Activated CD8-positive, alpha-beta memory T cell treated with anti-CD3 and anti-CD28 coated beads, Interleukin-2, amount 50 U/mL, for 4 hours (primary cell): Measurements from ENCODE around the gene RPL32.
"Not testable (repeated sequence)": the region's sequence is repeated elsewhere in the genome, so short reads cannot be mapped to it uniquely, and the experiment has no call there.

Experiments used
- DNase-seq: peaks from one replicate; pipeline ENCODE4 v3.0.0-alpha.2; 2020

Gene RPL32

DNA sequence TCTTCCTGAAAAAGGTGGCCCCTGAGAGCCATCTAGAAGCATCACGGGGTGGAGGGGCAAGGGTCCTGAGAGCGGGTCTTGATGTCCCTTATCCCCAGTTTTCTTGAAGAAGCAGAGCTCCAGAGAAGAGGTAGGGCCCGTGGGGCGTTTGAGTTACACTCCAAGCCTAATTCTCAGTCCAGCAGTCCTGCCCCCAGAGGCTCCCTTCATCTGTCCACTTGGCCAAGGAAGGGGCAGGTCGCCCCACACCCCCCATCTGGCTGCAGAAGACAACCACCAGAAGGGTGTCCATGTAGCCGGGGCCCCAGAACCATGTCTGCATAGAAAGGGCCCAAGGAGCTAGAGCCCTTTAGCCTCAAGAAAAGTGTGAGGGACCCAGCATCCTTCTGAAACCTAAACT, 25.5 kb upstream of the RPL32 start:
- no peak for DNase-seq

- no peak for DNase-seq
These were observed 23.9 kb upstream of the RPL32 start for GRCh38 chr3:12865271-12865670.

DNA sequence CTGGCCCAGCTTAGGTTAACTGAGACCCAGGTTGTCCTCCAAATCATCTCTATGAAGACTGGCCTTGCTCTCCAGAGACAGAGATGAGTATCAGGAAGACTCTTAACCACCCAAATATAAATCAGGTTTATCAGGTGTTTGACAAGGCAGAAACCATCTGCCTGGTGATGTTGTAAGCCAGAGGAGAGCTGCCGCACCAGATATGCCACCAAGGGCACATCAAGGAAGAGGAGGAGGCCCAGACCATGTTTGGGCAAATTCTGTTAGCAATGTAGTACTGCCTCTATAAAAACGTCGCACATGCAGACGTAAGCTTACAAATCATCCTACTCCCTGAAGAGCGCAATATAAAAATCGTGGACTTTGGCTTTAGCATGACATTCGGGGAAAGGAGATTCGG, 21.0 kb upstream of the RPL32 start:
- DNase-seq = no peak

DNA sequence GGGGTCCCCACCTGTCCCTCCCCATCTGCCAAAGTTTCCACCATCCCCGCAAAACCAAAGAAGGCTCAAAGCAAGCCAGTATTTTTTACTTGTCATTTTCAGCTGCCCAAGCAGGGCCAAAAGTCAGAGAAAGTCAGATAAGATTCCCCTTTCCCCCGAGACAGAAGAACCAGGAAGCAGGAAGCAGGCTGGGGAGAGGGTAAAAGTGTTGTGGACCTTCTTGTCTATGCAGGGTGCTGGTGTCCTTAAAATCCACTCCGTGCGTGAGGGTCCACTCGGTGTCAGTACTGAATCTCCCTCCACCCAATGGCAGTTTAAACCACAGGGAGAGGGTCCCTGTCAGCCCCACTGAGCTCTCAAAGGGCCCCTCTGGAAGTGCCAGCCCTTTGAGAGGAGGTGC, 20.2 kb upstream of the RPL32 start:
- no peak for DNase-seq

- no peak for DNase-seq
These were observed 18.5 kb upstream of the RPL32 start for GRCh38 chr3:12859840-12860239.

DNA sequence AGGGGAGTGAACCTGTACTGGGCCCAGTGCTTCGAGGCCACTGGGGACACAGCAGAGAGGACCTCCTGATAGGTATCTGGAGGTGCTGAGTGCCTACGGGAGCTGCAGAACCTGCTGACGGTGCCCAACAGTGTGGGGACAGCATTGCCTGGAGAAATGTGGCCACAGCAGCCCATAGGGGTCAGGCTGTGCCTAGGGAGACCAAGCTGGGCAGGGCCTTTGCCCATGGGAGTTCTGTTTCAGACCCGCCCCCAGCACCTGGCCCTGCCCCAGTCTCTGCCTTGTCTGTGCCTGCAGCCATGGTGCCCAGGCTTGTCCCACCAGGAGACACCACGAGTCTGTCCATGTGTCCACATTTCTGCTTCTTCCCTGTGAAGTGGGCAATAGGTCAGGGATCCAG, 15.3 kb upstream of the RPL32 start:
- no peak for DNase-seq

DNA sequence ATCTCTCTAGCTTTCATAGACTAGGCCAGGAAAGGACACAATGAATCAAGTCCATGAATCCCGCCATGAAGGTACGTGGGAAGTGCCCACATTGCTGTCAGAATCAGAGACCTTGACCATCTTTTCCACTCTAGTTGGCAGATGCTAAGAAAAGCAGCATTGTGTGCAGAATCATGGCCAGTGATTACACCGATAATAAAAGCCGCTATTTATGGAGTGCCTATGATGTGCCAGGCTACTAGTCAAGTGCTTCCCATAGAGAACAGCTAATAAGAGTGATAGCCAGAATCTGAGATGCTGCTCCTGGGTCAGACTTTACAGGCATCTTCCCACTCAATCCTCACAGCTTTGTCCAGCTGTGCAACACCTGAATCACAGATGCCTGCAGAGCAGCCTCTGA, 13.2 kb upstream of the RPL32 start:
- no peak for DNase-seq

DNA sequence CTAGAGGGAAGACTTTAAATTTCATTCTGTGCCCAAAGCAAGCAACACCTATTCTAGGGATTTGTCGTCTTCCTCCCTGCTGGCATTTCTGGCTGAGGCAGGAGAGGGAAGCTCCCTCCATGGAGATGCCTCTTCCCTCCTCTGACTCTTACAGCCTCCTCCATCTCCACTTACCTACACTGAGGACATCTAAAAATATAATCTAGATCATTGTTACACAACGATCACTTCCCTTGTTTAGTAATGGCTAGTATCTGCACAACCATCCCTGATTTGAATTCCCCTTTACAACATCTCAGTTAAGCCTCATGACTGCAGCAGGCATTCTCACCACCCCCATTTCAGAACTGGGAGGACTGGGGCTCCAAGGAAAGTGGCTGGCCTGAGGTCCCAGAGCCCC, 12.5 kb upstream of the RPL32 start:
- not testable (repeated sequence) for DNase-seq

DNA sequence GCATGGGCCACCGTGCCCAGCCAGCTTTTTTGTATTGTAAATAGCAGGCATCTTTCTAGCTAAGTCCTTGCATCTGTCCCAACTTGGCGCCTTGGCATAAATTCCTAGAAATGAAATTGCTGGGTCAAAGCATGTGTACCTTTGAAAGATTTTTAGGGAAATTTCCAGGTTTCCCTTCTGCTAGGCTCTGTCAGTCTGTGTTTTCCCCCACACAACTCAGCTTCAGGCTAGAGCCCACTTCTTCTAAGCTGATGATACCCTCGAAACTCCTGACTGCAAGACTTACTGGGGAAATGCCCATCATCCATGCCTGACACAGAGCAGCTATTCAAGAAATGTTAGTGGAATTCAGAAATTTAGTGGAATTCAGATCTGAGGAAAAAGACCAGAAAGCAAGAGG, 10.8 kb upstream of the RPL32 start:
- DNase-seq = no peak

GRCh38 chr3:12845811-12846210, 4.4 kb upstream of the RPL32 start:
- DNase-seq = no peak

DNA sequence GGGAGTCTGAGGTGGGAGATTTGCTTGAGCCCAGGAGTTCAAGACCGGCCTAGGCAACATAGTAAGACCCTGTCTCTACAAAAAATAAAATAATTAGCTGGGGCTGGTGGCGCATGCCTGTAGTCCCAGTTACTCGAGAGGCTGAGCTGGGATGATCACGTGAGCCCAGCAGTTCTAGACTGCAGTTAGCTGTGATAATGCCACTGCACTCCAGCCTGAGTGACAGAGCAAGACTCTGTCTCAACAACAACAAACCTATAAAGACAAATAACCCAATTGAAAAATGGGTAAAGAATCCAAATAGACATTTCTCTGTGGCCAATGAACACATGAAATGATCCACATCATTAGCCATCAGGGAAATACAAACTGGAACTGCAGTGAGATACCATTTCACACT, 1.1 kb upstream of the RPL32 start:
- DNase-seq = no peak

DNA sequence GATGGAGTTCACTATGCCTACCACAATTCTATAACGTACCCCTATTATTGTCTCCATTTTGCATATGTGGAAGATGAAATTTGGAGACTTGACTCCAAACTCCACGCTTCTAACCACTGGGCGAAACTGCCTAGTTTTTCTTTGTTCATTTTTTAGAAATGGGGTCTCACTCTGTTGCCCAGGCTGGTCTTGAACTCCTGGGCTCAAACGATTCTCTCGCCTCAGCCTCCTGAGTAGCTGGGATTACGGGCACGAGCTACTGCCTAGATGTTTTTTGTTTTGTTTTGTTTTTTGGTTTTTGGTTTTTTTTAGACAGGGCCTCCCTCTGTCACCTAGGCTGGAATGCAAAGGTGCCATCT, 584 bp upstream of the RPL32 start:
- DNase-seq = no peak

GRCh38 chr3:12840591-12841148, 695 bp downstream of the RPL32 start:
- no peak for DNase-seq

DNA sequence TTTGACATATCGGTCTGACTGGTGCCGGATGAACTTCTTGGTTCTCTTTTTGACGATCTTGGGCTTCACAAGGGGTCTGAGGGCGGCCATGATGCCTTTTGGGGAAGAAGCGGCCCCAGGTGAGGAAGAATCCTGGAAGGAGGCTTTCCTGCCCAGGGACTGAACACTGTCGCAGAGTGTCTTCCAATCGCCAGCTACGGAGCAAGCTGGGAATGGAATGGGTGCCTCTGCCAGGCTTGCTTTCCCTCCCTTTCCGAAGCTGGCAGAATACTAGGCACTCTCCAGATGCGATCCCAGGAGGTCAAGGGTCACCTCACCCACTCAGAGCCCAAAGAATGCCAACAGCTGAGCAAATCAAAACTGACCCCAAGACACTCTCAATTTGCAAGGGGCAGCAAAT, 1.2 kb downstream of the RPL32 start:
- DNase-seq = not testable (repeated sequence)

DNA sequence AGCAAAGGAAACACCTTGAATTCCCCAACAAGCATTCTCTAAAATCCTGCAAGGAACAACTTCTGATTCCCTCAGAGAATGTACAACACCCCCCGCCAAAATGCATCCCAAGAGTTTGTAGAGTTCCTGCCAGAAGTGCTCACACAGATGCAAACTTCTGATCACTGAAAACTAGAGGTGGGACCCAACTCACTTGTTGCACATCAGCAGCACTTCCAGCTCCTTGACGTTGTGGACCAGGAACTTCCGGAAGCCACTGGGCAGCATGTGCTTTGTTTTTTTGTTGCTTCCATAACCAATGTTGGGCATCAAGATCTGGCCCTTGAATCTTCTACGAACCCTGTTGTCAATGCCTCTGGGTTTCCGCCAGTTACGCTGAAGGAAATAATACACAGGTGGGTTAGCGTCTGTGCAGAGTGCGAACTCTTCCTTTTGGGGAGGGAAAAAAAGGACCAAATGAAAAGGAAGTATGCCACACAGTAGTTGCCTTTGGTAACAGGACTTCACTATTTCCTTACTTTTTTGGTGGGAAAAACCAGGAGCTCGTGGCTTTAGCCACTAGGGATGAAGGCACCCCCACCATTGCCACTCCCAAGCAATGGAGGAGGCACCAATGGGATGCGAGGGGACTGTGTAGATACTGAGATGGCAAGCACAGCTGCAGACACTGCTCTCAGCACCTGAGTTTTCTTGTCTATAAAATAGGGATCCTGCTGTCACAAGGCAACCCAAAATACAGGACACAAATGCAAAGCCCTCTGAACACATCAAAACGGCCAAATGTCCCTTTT, 2.0 kb downstream of the RPL32 start:
- no peak for DNase-seq

- DNase-seq = no peak
These were observed 3.0 kb downstream of the RPL32 start for GRCh38 chr3:12838179-12838965.

DNA sequence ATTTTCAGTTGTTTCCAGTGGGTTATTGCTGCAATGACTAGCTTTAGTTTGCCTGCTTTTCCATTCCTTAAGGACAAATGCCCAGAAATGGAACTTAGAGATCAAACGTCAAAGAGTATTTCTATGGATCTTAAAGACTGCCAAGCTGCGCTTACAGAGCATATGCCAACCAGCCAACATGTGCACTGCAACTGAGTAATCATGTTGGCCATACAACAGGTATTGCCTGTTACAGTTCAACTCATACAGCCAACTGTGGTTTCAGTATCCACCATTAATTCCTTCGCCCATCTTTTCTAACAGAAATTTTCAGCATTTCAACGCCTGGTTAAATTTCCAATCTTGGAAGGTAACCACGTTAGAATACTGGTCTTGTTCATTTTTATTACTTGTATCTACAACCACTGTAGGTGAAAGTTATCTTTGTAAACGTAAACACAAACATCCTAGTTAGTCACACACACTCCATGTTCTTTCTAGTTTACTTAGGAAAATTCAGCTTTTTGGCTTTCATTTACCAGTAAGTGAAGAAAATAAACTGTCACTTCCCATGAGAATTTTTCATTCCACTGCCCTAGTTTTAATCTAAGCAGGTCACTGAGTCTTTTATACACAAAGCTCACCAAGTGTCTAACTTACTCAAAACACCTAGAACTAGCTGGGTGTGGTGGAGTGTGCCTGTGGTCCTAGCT, 3.9 kb downstream of the RPL32 start:
- no peak for DNase-seq

DNA sequence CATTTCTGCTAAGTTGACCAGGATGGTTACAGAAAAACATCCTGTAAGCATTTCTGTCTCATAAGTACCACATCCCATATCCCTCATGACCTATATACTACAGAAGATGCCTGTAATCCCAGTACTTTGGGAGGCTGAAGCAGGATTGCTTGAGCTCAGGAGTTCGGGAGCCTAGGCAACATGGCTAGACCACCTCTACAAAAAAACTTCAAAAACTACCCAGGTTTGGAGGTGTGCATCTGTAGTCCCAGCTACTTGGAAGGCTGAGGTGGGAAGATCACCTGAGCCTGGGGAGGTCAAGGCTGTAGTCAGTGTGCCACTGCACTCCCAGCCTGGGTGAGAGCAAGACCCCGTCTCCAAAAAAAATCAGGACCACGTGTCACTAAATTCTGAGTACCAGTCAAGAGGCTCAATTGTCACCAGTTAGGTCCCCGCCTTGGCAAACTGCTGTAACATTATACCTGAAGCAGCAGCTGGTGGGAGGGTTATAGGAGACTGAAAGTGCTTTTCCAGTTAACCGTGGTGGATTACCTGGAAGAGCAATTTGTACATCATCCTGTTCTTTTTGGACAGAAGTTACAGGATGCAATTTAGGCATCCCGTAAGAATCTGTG, 6.2 kb downstream of the RPL32 start:
- DNase-seq = no peak

GRCh38 chr3:12833222-12834161, 7.9 kb downstream of the RPL32 start:
- no peak for DNase-seq

DNA sequence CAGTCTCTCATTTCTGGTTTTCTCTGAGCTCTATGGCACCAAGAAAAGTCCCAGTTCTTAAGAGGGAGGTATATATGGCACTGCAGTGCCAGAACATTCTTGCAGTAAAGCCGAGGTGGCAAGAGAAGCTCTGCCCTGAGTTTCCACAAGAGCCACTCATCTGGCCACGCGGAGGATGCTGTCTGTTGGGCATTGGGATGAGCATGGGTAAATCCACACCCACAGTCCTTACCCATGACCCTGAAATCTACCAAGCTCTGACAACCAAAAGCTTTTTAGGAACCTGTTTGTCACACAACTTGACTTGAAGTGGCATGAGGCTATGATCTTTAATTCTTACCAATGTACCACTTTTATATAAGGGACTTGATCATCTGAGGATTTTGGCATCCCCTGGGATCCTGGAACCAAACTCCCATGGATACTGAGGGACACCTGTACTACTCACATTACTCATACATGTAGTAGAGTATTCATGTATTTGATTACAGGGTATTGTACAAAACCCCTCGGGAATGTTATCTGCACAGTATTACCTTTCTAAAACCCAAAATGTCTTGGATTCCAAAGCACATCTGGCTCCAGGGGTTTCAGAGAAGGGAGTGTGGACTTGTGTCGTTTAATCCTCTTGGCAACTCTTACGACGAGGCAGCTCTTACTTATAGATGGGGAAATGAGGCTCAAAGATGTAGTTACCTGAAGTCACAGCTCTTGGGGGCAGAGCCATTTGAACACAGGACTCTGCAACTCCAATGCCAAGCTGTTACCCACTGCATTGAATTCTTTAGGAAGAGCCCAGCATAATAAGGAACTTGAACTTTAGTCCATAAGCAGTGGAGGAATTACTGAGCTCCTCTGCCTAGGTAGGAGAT, 8.8 kb downstream of the RPL32 start:
- DNase-seq = no peak

- no peak for DNase-seq
These were observed 10.0 kb downstream of the RPL32 start for GRCh38 chr3:12831301-12831866.
